GM18520 (cell line): ENCODE results near the gene NFYA.

ENCODE experiments used
- ATAC-seq: cut with Tn5 transposase; IDR thresholded peaks from one replicate; pipeline ENCODE4 v1.9.1; 2021; ENCODE audit not compliant: unreplicated experiment

Gene NFYA

GRCh38 chr6:41046084-41046483 lies 26.7 kb upstream of the NFYA start:
- ATAC-seq, result no peak

DNA sequence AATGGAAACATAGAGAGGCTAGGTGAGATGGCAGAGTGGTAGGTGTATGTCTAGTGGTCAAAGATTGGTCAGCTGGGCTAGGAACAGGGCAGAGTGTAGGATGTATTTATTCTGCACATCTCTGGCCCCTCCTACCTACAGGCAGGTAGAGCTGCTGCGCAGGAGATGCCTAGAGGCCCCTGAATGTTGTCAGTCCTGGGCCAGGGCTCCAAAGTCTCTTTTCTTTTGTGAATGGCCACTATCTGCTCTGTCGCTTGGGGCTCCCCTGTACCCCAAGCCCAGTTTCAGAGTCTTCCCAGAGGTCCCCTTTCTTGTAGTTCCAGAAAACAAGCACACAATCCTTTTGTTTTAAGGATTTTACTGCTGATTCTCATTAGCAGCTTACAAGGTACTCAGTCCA lies 25.5 kb upstream of the NFYA start:
- no peak for ATAC-seq

GRCh38 chr6:41047745-41048732 lies 24.7 kb upstream of the NFYA start:
- no peak for ATAC-seq

DNA sequence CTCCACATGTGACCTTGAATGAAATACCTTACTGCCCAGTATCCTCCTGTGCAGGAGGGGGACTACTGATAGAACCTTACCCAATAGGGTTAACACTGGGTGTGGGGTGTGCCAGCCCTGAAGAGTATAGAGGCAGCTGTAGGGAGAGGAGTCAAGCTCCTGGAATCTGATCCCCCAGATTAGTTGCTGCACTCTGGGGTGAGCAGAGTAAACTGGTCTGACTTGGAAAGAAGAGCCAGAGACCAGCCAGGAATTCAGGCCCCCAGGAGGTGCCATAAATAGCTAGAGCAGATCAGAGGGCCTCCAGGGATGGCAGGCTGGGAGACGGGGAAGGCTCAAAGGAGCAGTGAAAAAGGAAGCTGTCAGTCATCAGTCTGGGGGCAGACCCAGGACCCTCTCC lies 23.3 kb upstream of the NFYA start:
- no peak for ATAC-seq

DNA sequence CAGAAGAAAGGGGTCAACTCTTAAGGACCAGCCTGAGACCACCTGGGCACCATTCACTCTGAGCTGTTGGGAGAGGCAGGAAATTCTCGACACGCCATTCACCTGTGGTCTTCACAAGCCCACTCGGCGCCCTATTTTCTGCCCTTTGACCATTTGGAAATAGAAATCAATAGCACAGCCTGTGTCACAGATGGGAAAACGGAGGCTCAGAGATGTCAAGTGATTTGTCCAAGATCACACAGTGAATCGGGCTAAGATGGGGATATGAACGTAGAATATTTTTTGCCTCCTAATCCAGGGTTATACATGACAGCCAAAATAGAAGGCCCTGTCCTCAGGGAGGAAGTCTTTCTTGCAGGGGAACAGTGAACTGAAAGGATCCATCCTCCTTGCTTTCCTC lies 22.8 kb upstream of the NFYA start:
- ATAC-seq, result no peak

GRCh38 chr6:41050536-41050935 lies 22.2 kb upstream of the NFYA start:
- ATAC-seq, result no peak

DNA sequence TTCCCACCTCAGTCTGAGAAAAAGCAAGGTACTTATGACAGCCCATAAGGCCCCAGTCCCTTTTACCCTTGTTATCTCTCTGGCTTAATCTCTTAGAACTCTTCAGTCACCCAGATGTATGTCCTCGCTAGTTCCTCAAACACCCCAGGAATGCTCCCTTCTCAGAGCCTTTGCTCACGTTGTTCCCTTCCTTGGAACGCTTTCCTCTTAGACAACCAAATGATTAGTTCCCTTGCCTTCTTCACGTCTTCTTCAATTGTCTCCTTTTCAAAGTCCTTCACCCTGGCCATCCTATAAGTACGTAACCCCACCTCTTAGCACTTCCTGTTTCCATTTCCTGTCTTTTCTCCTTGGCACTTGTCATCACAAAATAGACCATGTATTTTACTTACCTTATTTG lies 20.9 kb upstream of the NFYA start:
- no peak for ATAC-seq

- no peak for ATAC-seq
Measured at GRCh38 chr6:41053041-41053440, 19.7 kb upstream of the NFYA start, which contains the start of gene APOBEC2. Gene APOBEC2 (plus strand): TSS chr6:41053202. CDS start chr6:41053348, 146 bp downstream.

DNA sequence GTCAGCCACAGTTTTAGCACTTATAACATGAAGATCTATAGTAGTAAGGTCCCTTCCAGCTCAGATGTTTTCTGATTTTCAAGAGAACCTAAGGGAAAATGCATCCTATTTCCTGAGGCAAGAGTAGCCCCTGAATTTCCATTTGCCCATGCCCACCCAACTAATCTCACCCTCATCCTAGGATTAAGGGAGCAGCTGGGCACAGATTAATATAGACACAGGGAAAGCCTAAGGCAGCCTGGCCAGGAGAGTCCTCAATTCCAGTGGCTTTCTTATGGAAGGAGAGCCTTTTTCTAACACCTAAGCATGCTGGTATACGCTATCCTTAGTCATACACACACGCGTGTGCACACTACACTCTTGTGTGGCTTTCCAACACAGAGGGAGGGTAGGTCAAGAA lies 18.3 kb upstream of the NFYA start:
- ATAC-seq, result no peak

GRCh38 chr6:41055149-41055548 lies 17.6 kb upstream of the NFYA start:
- no peak for ATAC-seq

- no peak for ATAC-seq
Measured at GRCh38 chr6:41056768-41057490, 15.8 kb upstream of the NFYA start.

- ATAC-seq, result no peak
Measured at GRCh38 chr6:41058783-41059181, 14.0 kb upstream of the NFYA start.

GRCh38 chr6:41059556-41059955 lies 13.2 kb upstream of the NFYA start:
- ATAC-seq, result no peak

- no peak for ATAC-seq
Measured at GRCh38 chr6:41061196-41061726, 11.5 kb upstream of the NFYA start.

- ATAC-seq, result no peak
Measured at GRCh38 chr6:41062056-41062455, 10.7 kb upstream of the NFYA start.

DNA sequence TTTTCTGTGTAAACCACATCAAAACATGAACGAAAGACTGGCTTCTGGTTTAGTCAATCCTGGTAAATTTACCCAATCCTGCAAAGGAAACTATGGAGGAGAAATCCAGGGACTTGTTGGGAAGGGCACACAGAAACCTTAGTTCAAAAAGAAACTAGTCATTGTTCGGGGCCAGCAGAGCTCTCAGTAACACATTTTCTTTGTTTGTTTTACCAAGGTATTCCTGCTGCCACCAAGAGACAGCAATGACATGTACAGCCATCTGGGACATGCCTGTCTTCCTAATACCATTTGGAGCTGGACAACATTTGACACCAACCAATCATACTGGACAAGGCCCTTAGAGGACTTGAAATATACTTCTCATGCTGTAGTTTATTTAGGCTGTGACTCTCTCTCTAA lies 8.9 kb upstream of the NFYA start:
- ATAC-seq, result no peak

GRCh38 chr6:41064841-41065240 lies 7.9 kb upstream of the NFYA start:
- no peak for ATAC-seq

GRCh38 chr6:41065550-41066026 lies 7.2 kb upstream of the NFYA start:
- no peak for ATAC-seq

DNA sequence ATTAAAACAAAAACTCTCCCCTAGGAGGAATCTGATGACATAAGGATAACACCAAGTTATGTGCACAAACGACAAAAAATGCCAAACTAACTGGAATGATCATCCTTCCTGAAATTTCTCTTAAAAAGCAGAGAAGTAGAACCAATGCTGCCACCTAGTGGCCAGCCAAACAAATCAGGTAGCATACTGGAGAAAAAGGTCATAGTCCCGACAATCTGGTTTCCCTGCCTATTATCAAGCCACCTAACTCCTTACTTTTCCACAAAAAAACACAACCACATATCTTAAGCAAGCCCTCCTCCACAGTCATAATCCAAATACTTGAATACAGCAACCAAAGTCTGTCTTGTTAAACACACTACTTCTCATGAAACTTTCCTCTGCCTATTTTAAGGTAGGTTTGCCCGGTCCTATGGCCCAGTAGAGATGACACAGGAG lies 5.9 kb upstream of the NFYA start:
- ATAC-seq, result no peak

DNA sequence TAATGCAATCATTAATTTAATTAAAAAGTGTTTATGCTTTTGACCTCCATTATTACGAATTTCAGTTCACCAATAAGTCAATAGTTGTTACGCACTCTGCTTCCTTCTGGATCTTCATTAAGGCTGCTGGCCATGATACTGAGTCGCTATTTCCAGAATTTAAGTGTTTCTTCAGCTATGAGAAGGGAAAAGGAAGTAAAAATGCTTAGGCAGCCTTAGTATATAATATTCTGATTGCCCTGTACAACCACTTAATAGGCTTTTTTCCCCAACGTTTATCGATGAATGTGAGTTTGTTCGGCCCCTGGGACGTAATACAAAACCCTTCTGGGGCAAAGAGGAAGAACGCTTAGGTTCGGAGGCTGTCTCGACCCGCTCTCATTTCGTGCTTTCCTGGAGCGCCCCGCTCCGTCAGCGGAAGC lies 1.3 kb upstream of the NFYA start:
- no peak for ATAC-seq
